Muscle layer of duodenum (tissue), 2 donors: ENCODE results near the gene STEEP1.
"Not testable (repeated sequence)": the region's sequence is repeated elsewhere in the genome, so short reads cannot be mapped to it uniquely, and the experiment has no call there.

Experiments used
- H3K27ac ChIP-seq: one replicate; pipeline ENCODE4 v1.7.0; 2013; ENCODE audit warnings: mild to moderate bottlenecking, low read length
- H3K27me3 ChIP-seq: one replicate; pipeline ENCODE4 v1.7.0; 2013; ENCODE audit warnings: low read depth, mild to moderate bottlenecking, control low read depth, low read length
- H3K36me3 ChIP-seq, 2 donors: one replicate each; pipeline ENCODE4 v1.7.0; 2013; ENCODE audit warnings: low read length in 2 of 2, control low read depth in 1 of 2, mild to moderate bottlenecking in 1 of 2; ENCODE audit not compliant: insufficient read depth in 2 of 2, control insufficient read depth in 1 of 2
- H3K4me1 ChIP-seq, 2 donors: one replicate each; pipeline ENCODE4 v1.7.0; 2013; ENCODE audit warnings: low read length in 2 of 2, mild to moderate bottlenecking in 2 of 2, control low read depth in 1 of 2, moderate library complexity in 1 of 2; ENCODE audit not compliant: insufficient read depth in 2 of 2, control insufficient read depth in 1 of 2
- H3K4me3 ChIP-seq, 2 donors: one replicate each; pipeline ENCODE4 v1.7.0; 2013; ENCODE audit warnings: low read length in 2 of 2, low read depth in 1 of 2, mild to moderate bottlenecking in 1 of 2
- H3K9me3 ChIP-seq, 2 donors: one replicate each; pipeline ENCODE4 v1.7.0; 2013; ENCODE audit warnings: low read length in 2 of 2, control low read depth in 1 of 2, mild to moderate bottlenecking in 1 of 2; ENCODE audit not compliant: control insufficient read depth in 1 of 2
- donor health status: healthy.

Gene STEEP1

GRCh38 chrX:119523664-119524184 lies 41.5 kb downstream of the STEEP1 start:
- H3K36me3 ChIP-seq = no peaks in the 10 kb centered on the region
- H3K9me3 ChIP-seq = no peaks in the 10 kb centered on the region
- no peak overlapping the region for H3K4me3 ChIP-seq
- no peaks in the 10 kb centered on the region for H3K27me3 ChIP-seq
- H3K27ac ChIP-seq = no peak overlapping the region
- no peaks in the 10 kb centered on the region for H3K4me1 ChIP-seq

GRCh38 chrX:119521246-119521645 lies 44.0 kb downstream of the STEEP1 start:
- H3K27ac ChIP-seq = no peak overlapping the region
- H3K27me3 ChIP-seq = no peaks in the 10 kb centered on the region
- no peak overlapping the region for H3K4me3 ChIP-seq
- no peaks in the 10 kb centered on the region for H3K4me1 ChIP-seq
- H3K9me3 ChIP-seq = no peaks in the 10 kb centered on the region
- H3K36me3 ChIP-seq = no peaks in the 10 kb centered on the region

GRCh38 chrX:119518371-119518770 lies 46.8 kb downstream of the STEEP1 start:
- H3K27me3 ChIP-seq = no peaks in the 10 kb centered on the region
- no peaks in the 10 kb centered on the region for H3K9me3 ChIP-seq
- H3K36me3 ChIP-seq = no peaks in the 10 kb centered on the region
- no peaks in the 10 kb centered on the region for H3K4me1 ChIP-seq
- H3K27ac ChIP-seq = no peak overlapping the region
- H3K4me3 ChIP-seq = no peak overlapping the region

- no peak overlapping the region for H3K27ac ChIP-seq
- H3K9me3 ChIP-seq = no peaks in the 10 kb centered on the region
- no peak overlapping the region for H3K4me3 ChIP-seq
- H3K4me1 ChIP-seq = no peaks in the 10 kb centered on the region
- H3K36me3 ChIP-seq = no peaks in the 10 kb centered on the region
- no peaks in the 10 kb centered on the region for H3K27me3 ChIP-seq
Measured at GRCh38 chrX:119516157-119516702, 49.0 kb downstream of the STEEP1 start.

- H3K27ac ChIP-seq = no peak overlapping the region
- no peaks in the 10 kb centered on the region for H3K36me3 ChIP-seq
- no peak overlapping the region for H3K4me3 ChIP-seq
- no peaks in the 10 kb centered on the region for H3K27me3 ChIP-seq
- no peaks in the 10 kb centered on the region for H3K4me1 ChIP-seq
- no peaks in the 10 kb centered on the region for H3K9me3 ChIP-seq
Measured at GRCh38 chrX:119512146-119512800, 52.9 kb downstream of the STEEP1 start.

GRCh38 chrX:119507206-119507605 lies 58.0 kb downstream of the STEEP1 start:
- no peaks in the 10 kb centered on the region for H3K27me3 ChIP-seq
- H3K4me3 ChIP-seq = no peak overlapping the region
- peaks cover 0 to 7% of the 10 kb centered on the region in 2 donors for H3K4me1 ChIP-seq
- H3K36me3 ChIP-seq = no peaks in the 10 kb centered on the region
- H3K27ac ChIP-seq = no peak overlapping the region
- no peaks in the 10 kb centered on the region for H3K9me3 ChIP-seq

GRCh38 chrX:119505945-119506344 lies 59.3 kb downstream of the STEEP1 start:
- Histone ChIP-seq H3K36me3 (no peaks in the 10 kb centered on the region), H3K4me1 (peaks cover 0 to 7% of the 10 kb centered on the region in 2 donors), H3K27ac (no peak overlapping the region), H3K9me3 (no peaks in the 10 kb centered on the region), H3K27me3 (no peaks in the 10 kb centered on the region), H3K4me3 (no peak overlapping the region)

GRCh38 chrX:119505145-119505544 lies 60.1 kb downstream of the STEEP1 start:
- H3K36me3 ChIP-seq, H3K9me3 ChIP-seq, H3K27me3 ChIP-seq, H3K4me1 ChIP-seq, H3K4me3 ChIP-seq, H3K27ac ChIP-seq: not testable (repeated sequence)

GRCh38 chrX:119503484-119503861 lies 61.7 kb downstream of the STEEP1 start:
- no peak overlapping the region for H3K4me3 ChIP-seq
- no peaks in the 10 kb centered on the region for H3K36me3 ChIP-seq
- H3K27me3 ChIP-seq = no peaks in the 10 kb centered on the region
- H3K9me3 ChIP-seq = no peaks in the 10 kb centered on the region
- peak overlapping the region; percentile 69 for H3K27ac ChIP-seq
- H3K4me1 ChIP-seq = peaks cover 0 to 7% of the 10 kb centered on the region in 2 donors

GRCh38 chrX:119502727-119503483 lies 62.3 kb downstream of the STEEP1 start:
- H3K36me3 ChIP-seq = no peaks in the 10 kb centered on the region
- H3K27me3 ChIP-seq = no peaks in the 10 kb centered on the region
- H3K4me1 ChIP-seq = peaks cover 0 to 7% of the 10 kb centered on the region in 2 donors
- H3K4me3 ChIP-seq = no peak overlapping the region
- no peaks in the 10 kb centered on the region for H3K9me3 ChIP-seq
- peak overlapping the region; percentile 69 for H3K27ac ChIP-seq

GRCh38 chrX:119501511-119502148 lies 63.6 kb downstream of the STEEP1 start:
- H3K4me3 ChIP-seq = no peak overlapping the region
- H3K27me3 ChIP-seq = no peaks in the 10 kb centered on the region
- H3K36me3 ChIP-seq = no peaks in the 10 kb centered on the region
- peak overlapping the region; percentile 69 for H3K27ac ChIP-seq
- peaks cover 0 to 7% of the 10 kb centered on the region in 2 donors for H3K4me1 ChIP-seq
- H3K9me3 ChIP-seq = no peaks in the 10 kb centered on the region
